ENCODE data around the gene OSBPL7.
A peak's percentile ranks its signal among the peaks of the same experiment; 100 is the strongest.

The OSBPL7 gene

GRCh38 chr17:47821424-47822391, at the start of gene OSBPL7:
TSS of gene OSBPL7 (minus strand) at chr17:47821794. CDS start at chr17:47820278, 1,516 bp downstream.
- DNase-seq = peak; percentile 98

GRCh38 chr17:47871048-47871447, 49.5 kb upstream of the OSBPL7 start:
- no peak for DNase-seq

- no peak for DNase-seq
Observed at GRCh38 chr17:47870056-47870455, 48.5 kb upstream of the OSBPL7 start.

- DNase-seq = no peak
Observed at GRCh38 chr17:47869114-47869513, 47.5 kb upstream of the OSBPL7 start.

- DNase-seq = no peak
Observed at GRCh38 chr17:47867813-47868533, 46.4 kb upstream of the OSBPL7 start.

- no peak for DNase-seq
Observed at GRCh38 chr17:47866941-47867340, 45.3 kb upstream of the OSBPL7 start.

GRCh38 chr17:47864791-47865216, 43.2 kb upstream of the OSBPL7 start:
- no peak for DNase-seq

GRCh38 chr17:47862621-47863440, 41.2 kb upstream of the OSBPL7 start:
- DNase-seq = no peak

- DNase-seq = no peak
Observed at GRCh38 chr17:47860386-47860785, 38.8 kb upstream of the OSBPL7 start.

GRCh38 chr17:47857551-47858455, 36.2 kb upstream of the OSBPL7 start:
- peak; percentile 70 to 76 for DNase-seq

GRCh38 chr17:47856830-47857229, 35.2 kb upstream of the OSBPL7 start:
- DNase-seq = no peak

- DNase-seq = no peak
Observed at GRCh38 chr17:47855737-47856136, 34.1 kb upstream of the OSBPL7 start.

- DNase-seq = no peak
Observed at GRCh38 chr17:47853616-47854015, 32.0 kb upstream of the OSBPL7 start.

GRCh38 chr17:47852113-47852949, 30.7 kb upstream of the OSBPL7 start:
- no peak for DNase-seq

- DNase-seq = no peak
Observed at GRCh38 chr17:47851764-47852112, 30.1 kb upstream of the OSBPL7 start.

GRCh38 chr17:47850692-47851573, 29.3 kb upstream of the OSBPL7 start, which contains the start of gene SP6:
TSS of gene SP6 (minus strand) at chr17:47851163. CDS start at chr17:47848429, 2,734 bp downstream.
- peak; percentile 22 to 24 for DNase-seq

- DNase-seq = no peak
Observed at GRCh38 chr17:47850373-47850691, 28.7 kb upstream of the OSBPL7 start.

- DNase-seq = no peak
Observed at GRCh38 chr17:47848198-47848513, 26.6 kb upstream of the OSBPL7 start.

GRCh38 chr17:47847341-47848197, 26.0 kb upstream of the OSBPL7 start:
- peak; percentile 52 to 60 for DNase-seq

Data from Kasumi-1 (cell line).